B cell (primary cell): ENCODE results near the gene CARTPT. TPM values are rescaled to one million over a fixed set of nuclear protein-coding genes. Genes with fewer than 3 reads are reported as not detected.

Experiments used
- ATAC-seq: fragments of 200-7000 bp; cut with Tn5 transposase; one replicate; pipeline ENCODE4 v1.10.0; 2021; ENCODE audit warnings: low read depth, mild to moderate bottlenecking, moderate number of reproducible peaks, moderate library complexity
- CTCF ChIA-PET: fragments of 350-600 bp; sonication (Branson Sonifier 250); formaldehyde crosslinking; loops from one replicate; lab custom pipeline; 2021; ENCODE audit warnings: antibody characterized with exemption, inconsistent platforms; lab: Charles Lee
- POLR2A ChIA-PET: fragments of 350-600 bp; sonication (Branson Sonifier 250); formaldehyde crosslinking; loops from one replicate; lab custom pipeline; 2021; ENCODE audit warnings: antibody characterized with exemption; lab: Charles Lee
- DNase-seq: peaks from one replicate; pipeline ENCODE4 v3.0.0; 2013
- H2AFZ ChIP-seq: 2 replicates; pipeline ENCODE4 v1.6.1; 2012; ENCODE audit warnings: mild to moderate bottlenecking, low read depth, low read length; ENCODE audit not compliant: insufficient read depth, poor library complexity, severe bottlenecking
- H3K27ac ChIP-seq, 2 donors: 1 replicate in 1 of 2; 2 replicates in 1 of 2; pipeline ENCODE4 v1.5.1; 2012 to 2013; ENCODE audit warnings: low read length in 2 of 2, mild to moderate bottlenecking in 2 of 2, moderate library complexity in 1 of 2
- H3K27me3 ChIP-seq, 4 experiments: fragments of 200-600 bp in 1 of 4; sonication (generic) in 1 of 4; replicated peaks in 1 of 4; 1 replicate in 2 of 4; 2 replicates in 2 of 4; pipeline versions ENCODE4 v1.6.1 to v1.7.0; 2013 to 2016; ENCODE audit warnings: low read length in 3 of 4, mild to moderate bottlenecking in 2 of 4, mixed read lengths in 1 of 4, moderate library complexity in 1 of 4; ENCODE audit not compliant: insufficient read depth in 4 of 4, control insufficient read depth in 3 of 4; ENCODE audit errors: control extremely low read depth in 1 of 4
- H3K36me3 ChIP-seq, 2 experiments: replicated peaks in 1 of 2; 1 replicate in 1 of 2; 2 replicates in 1 of 2; pipeline versions ENCODE4 v1.6.1 to v1.7.1; 2013; ENCODE audit warnings: low read length in 1 of 2; ENCODE audit not compliant: insufficient read depth in 2 of 2, control insufficient read depth in 1 of 2; ENCODE audit errors: control extremely low read depth in 1 of 2, extremely low read depth in 1 of 2
- H3K4me1 ChIP-seq, 2 donors: fragments of 200-600 bp in 1 of 2; sonication (generic) in 1 of 2; 1 replicate in 1 of 2; 2 replicates in 1 of 2; pipeline versions ENCODE4 v1.5.1 to v1.6.1; 2013 to 2017; ENCODE audit warnings: low read length in 2 of 2; ENCODE audit not compliant: control insufficient read depth in 2 of 2, insufficient read depth in 2 of 2
- H3K4me2 ChIP-seq: replicated peaks from 2 replicates; pipeline ENCODE3; 2012; ENCODE audit warnings: mild to moderate bottlenecking, low read depth, low read length; ENCODE audit not compliant: poor library complexity, severe bottlenecking
- H3K4me3 ChIP-seq, 5 experiments: fragments of 200-600 bp in 1 of 5; sonication (generic) in 1 of 5; 1 replicate in 3 of 5; 2 replicates in 2 of 5; pipeline versions ENCODE4 v1.5.1 to v1.7.0; 2011 to 2016; ENCODE audit warnings: low read length in 4 of 5, mild to moderate bottlenecking in 4 of 5, low read depth in 2 of 5, control low read depth in 1 of 5, moderate library complexity in 1 of 5; ENCODE audit not compliant: insufficient read depth in 1 of 5; ENCODE audit errors: control extremely low read depth in 1 of 5, extremely low read depth in 1 of 5
- H3K79me2 ChIP-seq: fragments of 200-600 bp; sonication (generic); one replicate; pipeline ENCODE4 v1.6.0; 2016; ENCODE audit warnings: low read length; ENCODE audit not compliant: control insufficient read depth, insufficient read depth
- H3K9ac ChIP-seq: fragments of 200-600 bp; sonication (generic); 2 replicates; pipeline ENCODE4 v1.6.1; 2017; ENCODE audit warnings: mild to moderate bottlenecking, low read length, moderate library complexity
- H3K9me3 ChIP-seq, 3 donors: one replicate each; pipeline versions ENCODE4 v1.6.1 to v1.7.1; 2013; ENCODE audit warnings: low read length in 2 of 3; ENCODE audit not compliant: control insufficient read depth in 2 of 3, insufficient read depth in 1 of 3; ENCODE audit errors: control extremely low read depth in 1 of 3
- H4K20me1 ChIP-seq: 2 replicates; pipeline ENCODE4 v1.6.0; 2012; ENCODE audit warnings: mild to moderate bottlenecking, low read length; ENCODE audit not compliant: insufficient read depth, control insufficient read depth, poor library complexity, severe bottlenecking
- H3K27ac Mint-ChIP-seq: one replicate; pipeline ENCODE4 v1.8.0; 2021; ENCODE audit warnings: mixed read lengths
- H3K27me3 Mint-ChIP-seq: one replicate; pipeline ENCODE4 v1.8.0; 2021; ENCODE audit warnings: mixed read lengths
- H3K4me1 Mint-ChIP-seq: one replicate; pipeline ENCODE4 v1.8.0; 2021; ENCODE audit warnings: mixed read lengths
- H3K4me3 Mint-ChIP-seq: one replicate; pipeline ENCODE4 v1.8.0; 2021; ENCODE audit warnings: mixed read lengths
- H3K9me3 Mint-ChIP-seq: one replicate; pipeline ENCODE4 v1.8.0; 2022; ENCODE audit warnings: mixed read lengths; ENCODE audit not compliant: insufficient read depth
- EZH2 ChIP-seq: IDR thresholded peaks from 2 replicates; pipeline ENCODE4 v1.6.1; 2012; ENCODE audit warnings: borderline replicate concordance, low read depth, mild to moderate bottlenecking, moderate library complexity, low read length; ENCODE audit not compliant: insufficient read depth, poor library complexity, severe bottlenecking
- WGBS: methylation state at CpG from one replicate; pipeline ENCODE4 v1.1.5; 2013; ENCODE audit warnings: missing lambda C conversion rate; ENCODE audit not compliant: insufficient coverage; 5-methylcytosine and 5-hydroxymethylcytosine counted together
- intact Hi-C: fragments of 100-400 bp; cut with micrococcal nuclease; formaldehyde crosslinking; loops from one replicate; pipeline ENCODE4 v1.10.0; 2022
- polyA plus RNA-seq: library from polyadenylated mRNA; depleted of rRNA; stranded (reverse); fragments of >200 nt; gene quantifications from 2 replicates; pipeline ENCODE4 v1.2.3, GENCODE V29; 2012
- total RNA-seq, 2 donors: library from RNA; stranded (reverse); fragments of 120-200 nt in 1 of 2; gene quantifications; 1 replicate in 1 of 2; 2 replicates in 1 of 2; pipeline versions ENCODE4 v1.2.3 to v1.2.4, GENCODE V29; 2013 to 2022
- TF ChIP-seq, protein P1 (sequence below): fragments of 200-600 bp; IDR thresholded peaks from one replicate; pipeline ENCODE4 v1.8.0; 2022; ENCODE audit warnings: antibody characterized with exemption, mild to moderate bottlenecking

Gene CARTPT
- total and polyA plus RNA-seq, 2 donors (not counting 1 experiment from before 2014, with no cell fraction given), result not detected

DNA sequence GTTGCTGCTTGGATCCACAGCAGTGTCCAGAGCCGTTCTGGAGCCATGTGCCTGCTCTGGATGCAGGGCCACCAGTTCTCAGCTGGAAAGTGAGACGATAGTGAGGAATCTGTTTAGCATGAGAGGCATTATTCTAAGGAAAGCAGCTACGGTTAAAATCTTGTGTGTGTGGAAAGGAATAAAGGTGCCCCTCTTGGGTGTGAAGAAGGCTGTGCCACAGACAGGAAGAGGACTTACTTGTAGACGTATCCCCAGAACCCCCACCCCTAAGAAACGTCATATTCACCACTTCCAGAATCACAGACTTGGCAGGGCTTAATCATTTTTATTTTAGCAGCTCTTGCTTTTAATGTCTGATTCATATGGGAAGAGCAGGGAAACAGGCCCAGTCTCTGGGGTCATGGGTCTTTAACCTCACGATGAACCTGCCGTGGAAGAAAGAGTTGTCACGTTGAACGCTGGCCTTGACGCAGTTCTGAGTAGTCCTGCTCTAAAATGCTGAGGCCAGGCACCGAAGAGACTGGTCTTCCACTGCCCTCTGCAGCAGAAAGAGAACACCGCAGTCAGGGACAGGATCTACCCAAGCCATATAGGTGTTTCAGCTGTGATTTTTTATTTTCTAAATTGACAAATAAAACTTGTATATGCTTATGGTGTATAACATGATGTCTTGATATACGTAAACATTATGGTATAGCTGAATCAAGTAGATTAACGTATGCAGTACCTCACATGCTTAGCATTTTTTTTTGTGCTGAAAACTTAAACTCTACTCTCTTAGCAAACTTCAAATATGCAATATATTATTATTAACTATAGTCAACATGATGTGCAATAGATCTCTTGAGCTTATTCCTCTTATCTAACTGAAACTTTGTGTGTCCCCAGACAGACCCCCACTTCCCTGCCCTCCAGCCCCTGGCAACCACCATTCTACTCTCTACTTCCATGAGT is 38.8 kb downstream of the CARTPT start:
- DNase-seq, result peak; percentile 29
- Histone ChIP-seq H3K4me1 (no peaks in the 10 kb centered on the region), H3K27me3 (peaks cover 0 to 5% (median 1%) of the 10 kb centered on the region in 4 experiments), H3K9ac (peak overlapping the region; percentile 22), H3K27ac (no peak overlapping the region), H2AFZ (peak overlapping the region; percentile 72), H3K4me3 (no peak overlapping the region), H4K20me1 (no peaks in the 10 kb centered on the region), H3K9me3 (no peaks in the 10 kb centered on the region), H3K79me2 (no peaks in the 10 kb centered on the region), H3K4me2 (no peak overlapping the region), H3K36me3 (no peaks in the 10 kb centered on the region)
- Mint-ChIP-seq H3K27me3 (peaks cover 6% of the 10 kb centered on the region), H3K27ac (no peak overlapping the region), H3K4me1 (peaks cover 5% of the 10 kb centered on the region), H3K9me3 (no peaks in the 10 kb centered on the region), H3K4me3 (peak overlapping the region; percentile 30)
- TF ChIP-seq, protein P1, sequence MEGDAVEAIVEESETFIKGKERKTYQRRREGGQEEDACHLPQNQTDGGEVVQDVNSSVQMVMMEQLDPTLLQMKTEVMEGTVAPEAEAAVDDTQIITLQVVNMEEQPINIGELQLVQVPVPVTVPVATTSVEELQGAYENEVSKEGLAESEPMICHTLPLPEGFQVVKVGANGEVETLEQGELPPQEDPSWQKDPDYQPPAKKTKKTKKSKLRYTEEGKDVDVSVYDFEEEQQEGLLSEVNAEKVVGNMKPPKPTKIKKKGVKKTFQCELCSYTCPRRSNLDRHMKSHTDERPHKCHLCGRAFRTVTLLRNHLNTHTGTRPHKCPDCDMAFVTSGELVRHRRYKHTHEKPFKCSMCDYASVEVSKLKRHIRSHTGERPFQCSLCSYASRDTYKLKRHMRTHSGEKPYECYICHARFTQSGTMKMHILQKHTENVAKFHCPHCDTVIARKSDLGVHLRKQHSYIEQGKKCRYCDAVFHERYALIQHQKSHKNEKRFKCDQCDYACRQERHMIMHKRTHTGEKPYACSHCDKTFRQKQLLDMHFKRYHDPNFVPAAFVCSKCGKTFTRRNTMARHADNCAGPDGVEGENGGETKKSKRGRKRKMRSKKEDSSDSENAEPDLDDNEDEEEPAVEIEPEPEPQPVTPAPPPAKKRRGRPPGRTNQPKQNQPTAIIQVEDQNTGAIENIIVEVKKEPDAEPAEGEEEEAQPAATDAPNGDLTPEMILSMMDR, result peak; percentile 17
- no peak for TF ChIP-seq EZH2
- POLR2A ChIA-PET, result no interaction called here
- CTCF ChIA-PET, result interaction anchor here (0.8 kb wide), 1 partner anchor 552 kb away, joined by 3 read pairs; no protein-coding TSS in a partner anchor
- ATAC-seq, result peak; percentile 57
- intact Hi-C loops, result no loop called here
- WGBS, result 24% methylated on average over 8 of the region's 14 CpGs

DNA sequence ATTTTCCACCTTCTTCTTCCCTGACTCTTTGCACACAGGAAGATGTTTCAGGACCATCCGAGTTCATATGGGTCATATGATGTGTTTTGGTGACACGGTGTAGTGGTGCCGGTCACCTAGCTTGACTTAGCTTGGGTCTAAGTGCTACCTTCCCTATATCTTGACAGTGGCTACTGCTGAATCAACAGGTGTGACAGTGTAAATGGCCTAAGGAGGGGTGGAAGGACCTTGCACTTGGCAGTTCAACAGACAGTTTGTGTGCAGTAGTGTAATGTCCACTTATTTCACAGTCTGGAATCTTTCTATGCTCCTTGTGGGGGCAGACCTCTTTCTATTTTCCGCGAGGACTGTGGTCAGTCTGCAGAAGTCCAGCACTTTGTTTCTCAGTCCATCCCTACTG is 43.8 kb downstream of the CARTPT start:
- H4K20me1 ChIP-seq, result no peaks in the 10 kb centered on the region
- CTCF ChIA-PET, result no interaction called here
- intact Hi-C loops, result no loop called here
- no peak overlapping the region for H2AFZ ChIP-seq
- H3K27me3 Mint-ChIP-seq, result peaks cover 6% of the 10 kb centered on the region
- peaks cover 0 to 3% (median 0%) of the 10 kb centered on the region in 4 experiments for H3K27me3 ChIP-seq
- TF ChIP-seq, protein P1, result no peak
- TF ChIP-seq EZH2, result no peak
- H3K36me3 ChIP-seq, result no peaks in the 10 kb centered on the region
- no peaks in the 10 kb centered on the region for H3K79me2 ChIP-seq
- ATAC-seq (no peak), DNase-seq (no peak)
- H3K27ac Mint-ChIP-seq, result no peak overlapping the region
- peaks cover 1% of the 10 kb centered on the region for H3K4me1 Mint-ChIP-seq
- POLR2A ChIA-PET, result no interaction called here
- no peaks in the 10 kb centered on the region for H3K9me3 ChIP-seq
- H3K9ac ChIP-seq, result no peak overlapping the region
- H3K4me2 ChIP-seq, result no peak overlapping the region
- H3K27ac ChIP-seq, result no peak overlapping the region
- H3K4me3 ChIP-seq, result no peak overlapping the region
- H3K4me1 ChIP-seq, result no peaks in the 10 kb centered on the region
- no peak overlapping the region for H3K4me3 Mint-ChIP-seq
- WGBS, result no CpG with 5 or more reads among the region's 5 CpGs
- no peaks in the 10 kb centered on the region for H3K9me3 Mint-ChIP-seq
